NCI-H2171 (cell line): ENCODE data around the gene USP5.
A peak's percentile ranks its signal among the peaks of the same experiment; 100 is the strongest.
"Not testable (repeated sequence)": the region's sequence is repeated elsewhere in the genome, so short reads cannot be mapped to it uniquely, and the experiment has no call there.

Experiments
- DNase-seq: peaks from one replicate; lab custom pipeline; 2025; lab: John Stamatoyannopoulos, UW

Gene USP5

GRCh38 chr12:6865307-6865706, 13.4 kb downstream of the USP5 start:
- DNase-seq: not testable (repeated sequence)

DNA sequence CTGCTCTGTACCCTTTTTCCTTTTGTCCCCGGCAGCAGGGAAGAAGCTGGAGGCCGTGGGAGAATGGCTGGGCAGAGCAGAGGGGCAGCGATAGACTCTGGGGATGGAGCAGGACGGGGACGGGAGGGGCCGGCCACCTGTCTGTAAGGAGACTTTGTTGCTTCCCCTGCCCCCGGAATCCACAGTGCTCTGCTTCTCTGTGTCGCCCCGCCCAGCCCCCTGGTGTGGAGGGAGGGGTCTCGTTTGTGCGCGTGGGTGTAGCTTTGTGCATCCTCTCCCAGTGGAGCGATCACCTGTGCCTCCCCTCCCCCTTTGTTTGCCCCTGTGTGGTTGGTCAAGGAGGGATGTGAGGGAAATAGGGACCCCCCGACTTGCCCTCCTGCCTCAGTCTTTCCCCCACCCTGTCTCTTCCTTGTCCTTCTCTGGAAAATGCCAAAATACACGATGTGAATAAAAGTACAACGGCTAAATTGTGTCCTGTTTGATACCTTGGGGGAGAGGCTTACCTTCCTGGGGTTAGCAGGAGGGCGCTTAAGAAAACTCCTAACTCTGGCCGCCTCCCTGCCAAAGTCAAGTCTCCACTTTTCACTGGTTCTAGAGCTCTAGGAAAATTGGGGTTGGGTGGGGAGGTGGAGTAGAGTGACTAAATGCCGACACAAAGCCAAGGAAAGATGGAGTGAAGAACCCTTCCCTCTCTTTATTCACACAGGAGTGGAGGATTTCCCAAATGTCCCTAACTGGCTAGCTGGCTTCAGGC, 14.4 kb downstream of the USP5 start:
- no peak for DNase-seq

- DNase-seq: no peak
Measured at GRCh38 chr12:6866920-6867412, 15.0 kb downstream of the USP5 start.

DNA sequence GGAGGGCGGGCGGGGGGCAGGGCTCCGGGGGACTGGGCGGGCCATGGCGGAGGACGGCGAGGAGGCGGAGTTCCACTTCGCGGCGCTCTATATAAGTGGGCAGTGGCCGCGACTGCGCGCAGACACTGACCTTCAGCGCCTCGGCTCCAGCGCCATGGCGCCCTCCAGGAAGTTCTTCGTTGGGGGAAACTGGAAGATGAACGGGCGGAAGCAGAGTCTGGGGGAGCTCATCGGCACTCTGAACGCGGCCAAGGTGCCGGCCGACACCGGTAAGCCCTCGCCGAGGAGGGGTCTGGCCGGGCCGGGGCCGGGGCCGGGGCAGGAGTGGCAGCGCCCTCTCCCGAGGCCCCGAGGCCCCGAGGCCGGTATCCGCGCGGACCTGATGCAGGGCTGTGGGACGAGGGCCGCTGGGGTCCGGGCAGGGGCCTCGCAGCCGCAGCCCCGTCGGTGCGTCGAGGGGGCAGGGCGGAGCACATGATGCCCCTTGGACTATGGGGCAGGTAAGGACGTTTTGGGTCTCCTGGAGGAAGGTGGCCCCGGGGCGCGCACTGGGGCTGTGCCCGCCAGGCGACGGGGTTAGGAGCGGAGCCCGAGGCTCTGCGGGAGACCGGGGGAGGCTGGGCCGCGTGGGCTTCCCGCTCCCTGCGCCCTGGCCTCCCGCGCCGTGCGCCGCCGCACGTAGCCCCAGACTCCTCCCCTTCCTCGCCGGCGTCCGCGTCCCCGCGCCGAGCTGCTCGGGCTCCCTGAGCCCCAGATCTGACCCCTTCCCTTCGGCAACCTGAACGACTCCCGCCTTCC, 15.7 kb downstream of the USP5 start, which contains the start of gene TPI1:
Gene TPI1, plus strand, starts transcription at position 119 of the 798 bp plus-strand sequence. Its CDS starts 36 bp downstream, at position 155.
- peak; percentile 100 for DNase-seq

DNA sequence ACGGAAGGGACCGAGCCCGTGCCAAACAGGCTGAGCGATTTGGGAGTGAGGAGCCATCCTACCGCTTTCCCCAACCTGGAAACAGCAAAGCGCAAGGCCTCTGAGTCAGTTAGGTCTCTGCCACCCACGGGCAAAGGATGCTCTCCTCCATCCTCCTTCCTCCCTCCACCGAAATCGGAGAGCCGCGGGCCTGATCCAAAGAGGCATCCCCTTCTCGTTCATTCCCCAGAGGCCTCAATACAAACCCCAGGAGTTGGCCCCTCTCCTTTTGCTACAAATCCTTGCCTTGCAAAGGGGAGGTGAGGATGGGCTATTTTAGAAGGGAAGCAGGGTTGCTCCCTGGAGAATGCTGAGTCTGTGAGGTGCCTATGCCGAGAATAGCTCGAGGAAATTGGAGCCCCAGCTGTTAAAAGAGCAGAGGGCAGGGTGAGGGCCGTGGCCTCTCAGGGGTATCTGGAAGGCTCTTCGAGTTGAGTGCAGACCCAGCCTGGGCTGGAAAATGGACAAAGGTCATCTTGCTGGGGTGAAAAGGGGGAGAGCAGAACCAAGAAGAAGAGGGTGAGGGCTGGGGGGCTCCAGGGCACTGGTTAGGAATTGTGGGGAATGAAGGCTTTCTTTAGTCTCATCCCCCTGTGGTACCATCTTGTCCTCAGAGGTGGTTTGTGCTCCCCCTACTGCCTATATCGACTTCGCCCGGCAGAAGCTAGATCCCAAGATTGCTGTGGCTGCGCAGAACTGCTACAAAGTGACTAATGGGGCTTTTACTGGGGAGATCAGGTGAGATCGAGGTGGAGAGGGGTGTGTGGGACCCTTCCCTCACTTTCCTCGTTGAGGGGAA, 16.5 kb downstream of the USP5 start:
- peak; percentile 89 for DNase-seq

GRCh38 chr12:6869049-6870021, 17.4 kb downstream of the USP5 start:
- peak; percentile 98 for DNase-seq

- not testable (repeated sequence) for DNase-seq
Measured at GRCh38 chr12:6870304-6870703, 18.4 kb downstream of the USP5 start.

- DNase-seq: peak; percentile 91
Measured at GRCh38 chr12:6871052-6871957, 19.4 kb downstream of the USP5 start.

DNA sequence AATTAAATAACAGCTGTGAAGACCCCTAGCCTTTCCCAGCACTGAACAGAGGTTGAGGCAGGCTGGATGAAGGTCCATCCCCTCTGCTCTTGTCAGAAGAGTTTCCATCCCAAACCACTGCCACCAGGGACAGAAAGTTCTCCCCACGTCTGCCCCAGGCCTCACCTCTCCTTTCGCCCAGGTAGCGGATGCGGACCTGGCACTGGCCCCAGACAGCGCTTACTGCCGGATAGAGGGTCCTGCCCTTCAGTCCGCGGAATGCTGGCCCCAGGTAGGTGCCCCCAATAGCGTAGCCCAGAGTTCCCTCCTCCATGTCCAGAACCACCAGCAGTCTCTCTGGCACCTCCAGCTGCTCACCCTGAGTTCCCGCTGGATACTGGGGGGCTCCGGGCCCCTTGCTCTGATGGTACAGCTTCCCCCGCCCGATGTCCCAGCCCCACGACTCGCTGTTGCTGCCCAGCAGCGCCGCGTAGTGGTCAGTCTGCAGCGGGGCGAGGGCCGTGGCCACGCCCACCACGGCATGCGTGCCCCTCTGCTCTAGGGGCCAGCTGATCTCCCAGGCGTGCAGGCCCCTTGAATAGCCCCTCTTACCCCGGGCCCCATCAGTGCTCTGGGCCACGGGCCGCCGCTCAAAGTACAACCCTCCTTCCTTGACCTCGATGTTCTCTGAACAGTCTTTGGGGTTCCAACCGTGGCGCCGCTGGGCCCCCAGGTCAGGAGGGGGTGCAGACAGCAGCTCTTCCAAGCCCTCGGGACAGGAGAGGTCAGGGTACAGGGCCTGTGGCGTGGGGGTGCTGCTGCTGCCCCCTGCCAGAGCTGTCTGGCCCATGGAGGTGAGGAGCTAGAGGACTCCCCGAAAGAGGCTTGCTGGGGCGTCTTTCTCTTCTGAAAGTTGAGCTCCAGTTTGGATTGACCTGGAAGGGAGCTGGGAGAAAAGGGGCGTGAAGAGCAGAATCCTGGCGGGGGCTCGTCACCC, 20.4 kb downstream of the USP5 start:
- peak; percentile 100 for DNase-seq

GRCh38 chr12:6873094-6874014, 21.4 kb downstream of the USP5 start, which contains the start of gene SPSB2:
Gene SPSB2 (minus strand): TSS chr12:6873303. CDS start chr12:6872901, 402 bp downstream.
- peak; percentile 100 for DNase-seq

DNA sequence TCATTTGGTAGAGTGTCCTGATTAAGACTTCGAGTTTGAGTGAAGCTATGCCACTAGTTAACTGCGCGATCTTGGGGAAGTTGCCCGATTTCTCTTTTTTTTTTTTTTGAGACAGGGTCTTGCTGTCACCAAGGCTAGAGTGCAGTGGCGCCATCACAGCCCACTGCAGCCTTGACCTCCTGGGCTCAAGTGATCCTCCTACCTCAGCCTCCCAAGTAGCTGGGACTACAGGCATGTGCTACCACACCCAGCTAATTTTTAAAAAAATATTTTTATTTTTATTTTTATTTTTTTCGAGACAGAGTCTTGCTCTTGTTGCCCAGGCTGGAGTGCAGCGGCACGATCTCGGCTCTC, 22.0 kb downstream of the USP5 start:
- DNase-seq: not testable (repeated sequence)

- DNase-seq: not testable (repeated sequence)
Measured at GRCh38 chr12:6879824-6880223, 27.9 kb downstream of the USP5 start.

- no peak for DNase-seq
Measured at GRCh38 chr12:6883252-6883651, 31.3 kb downstream of the USP5 start.

DNA sequence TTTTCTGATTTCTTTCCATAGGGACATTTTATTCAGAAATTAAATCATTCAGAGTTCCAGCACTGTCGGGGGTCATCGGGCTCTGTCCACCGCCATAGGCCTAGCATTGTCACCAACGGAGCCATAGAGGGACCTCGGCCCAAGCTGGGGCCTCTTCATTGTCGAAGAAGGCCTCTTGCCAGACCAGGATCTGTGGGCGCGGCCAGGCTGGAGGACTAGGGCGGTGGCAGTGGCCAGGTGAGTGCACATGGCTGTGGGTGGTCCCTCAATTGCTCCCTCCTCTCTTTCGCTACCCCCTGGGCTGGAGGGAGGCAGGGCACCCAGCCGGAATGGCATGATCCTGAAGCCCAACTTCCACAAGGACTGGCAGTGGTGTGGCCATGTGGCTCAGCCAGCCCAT, 31.7 kb downstream of the USP5 start:
- no peak for DNase-seq

DNA sequence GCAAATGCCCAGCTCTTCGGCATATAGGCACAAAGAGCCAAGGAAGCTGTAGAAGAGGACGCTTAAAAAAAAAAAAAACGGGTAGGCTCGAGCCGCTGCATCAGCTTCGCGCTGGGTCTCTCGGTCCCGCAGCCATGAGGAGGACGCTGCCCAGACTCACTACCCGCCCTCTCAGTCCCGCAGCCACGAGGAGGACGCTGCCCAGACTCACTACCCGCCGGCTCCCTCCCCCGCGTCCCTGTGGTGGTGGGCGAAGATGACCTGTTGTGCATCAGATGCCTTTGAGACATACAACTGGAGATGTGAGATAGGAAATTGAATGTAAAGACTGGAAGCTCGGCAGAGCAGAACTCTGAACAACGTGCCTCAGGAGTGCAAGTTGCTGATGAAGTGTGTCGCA, 32.6 kb downstream of the USP5 start:
- no peak for DNase-seq

GRCh38 chr12:6886206-6886999, 34.5 kb downstream of the USP5 start:
- DNase-seq: not testable (repeated sequence)

DNA sequence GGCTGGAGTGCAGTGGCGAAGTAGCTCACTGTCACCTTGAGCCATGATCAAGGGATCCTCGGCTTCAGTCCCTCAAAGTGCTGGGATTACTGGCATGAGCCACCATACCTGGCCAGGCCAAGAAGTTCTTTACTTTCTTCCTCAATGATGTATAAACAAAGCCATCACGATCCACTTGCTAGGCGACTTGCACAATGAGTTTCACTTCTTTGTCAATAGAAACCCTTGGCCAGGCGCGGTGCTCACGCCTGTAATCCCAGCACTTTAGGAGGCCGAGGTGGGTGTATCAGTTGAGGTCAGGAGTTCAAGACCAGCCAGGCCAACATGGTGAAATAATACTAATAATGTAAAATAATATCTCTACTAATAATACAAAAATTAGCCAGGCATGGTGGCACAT, 35.5 kb downstream of the USP5 start:
- DNase-seq: no peak
